Adrenal gland (tissue), 5 donors: Measurements from ENCODE around the gene ESPNL.

Experiments used
- POLR2A ChIP-seq, 2 donors: fragments of 450-650 bp; IDR thresholded peaks; one replicate each; pipeline ENCODE4 v1.6.1; 2017; ENCODE audit warnings: antibody characterized with exemption in 2 of 2, mild to moderate bottlenecking in 2 of 2, moderate library complexity in 1 of 2
- TF ChIP-seq, protein P1 (sequence below), 6 experiments: fragments of 450-650 bp in 4 of 6; fragments of 200-600 bp in 2 of 6; sonication (generic) in 1 of 6; IDR thresholded peaks; 1 replicate in 5 of 6; 2 replicates in 1 of 6; pipeline versions ENCODE4 v1.5.1 to v1.8.0; 2016 to 2021; ENCODE audit warnings: antibody characterized with exemption in 6 of 6, mild to moderate bottlenecking in 2 of 6, moderate library complexity in 1 of 6
- donor health status: DM: no; HTN: no; CAD: no.

GRCh38 chr2:238174701-238175100, 74.6 kb downstream of the ESPNL start:
- TF ChIP-seq, protein P1, sequence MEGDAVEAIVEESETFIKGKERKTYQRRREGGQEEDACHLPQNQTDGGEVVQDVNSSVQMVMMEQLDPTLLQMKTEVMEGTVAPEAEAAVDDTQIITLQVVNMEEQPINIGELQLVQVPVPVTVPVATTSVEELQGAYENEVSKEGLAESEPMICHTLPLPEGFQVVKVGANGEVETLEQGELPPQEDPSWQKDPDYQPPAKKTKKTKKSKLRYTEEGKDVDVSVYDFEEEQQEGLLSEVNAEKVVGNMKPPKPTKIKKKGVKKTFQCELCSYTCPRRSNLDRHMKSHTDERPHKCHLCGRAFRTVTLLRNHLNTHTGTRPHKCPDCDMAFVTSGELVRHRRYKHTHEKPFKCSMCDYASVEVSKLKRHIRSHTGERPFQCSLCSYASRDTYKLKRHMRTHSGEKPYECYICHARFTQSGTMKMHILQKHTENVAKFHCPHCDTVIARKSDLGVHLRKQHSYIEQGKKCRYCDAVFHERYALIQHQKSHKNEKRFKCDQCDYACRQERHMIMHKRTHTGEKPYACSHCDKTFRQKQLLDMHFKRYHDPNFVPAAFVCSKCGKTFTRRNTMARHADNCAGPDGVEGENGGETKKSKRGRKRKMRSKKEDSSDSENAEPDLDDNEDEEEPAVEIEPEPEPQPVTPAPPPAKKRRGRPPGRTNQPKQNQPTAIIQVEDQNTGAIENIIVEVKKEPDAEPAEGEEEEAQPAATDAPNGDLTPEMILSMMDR (IDR thresholded peaks at IDR 0.05), result no peak
- TF ChIP-seq POLR2A (IDR thresholded peaks at IDR 0.05), result no peak
